GM13976 (cell line): ENCODE measurements around the gene RUNX3.
A peak's percentile ranks its signal among the peaks of the same experiment; 100 is the strongest.

Experiments used
- DNase-seq: peaks from one replicate; pipeline ENCODE4 v3.0.0; 2012; ENCODE audit warnings: low spot score
- in situ Hi-C: fragments of 300-500 bp; cut with MboI; formaldehyde crosslinking; loops from one replicate; pipeline ENCODE4 v1.12.0; 2022; ENCODE audit warnings: low sequenced_read_pairs, mixed read lengths, inconsistent platforms; ENCODE audit not compliant: unreplicated experiment
- TF ChIP-seq, protein P1 (sequence below): IDR thresholded peaks from 2 replicates; pipeline ENCODE4 v1.5.1; 2012; ENCODE audit warnings: borderline replicate concordance, mild to moderate bottlenecking; ENCODE audit not compliant: insufficient read depth; ENCODE audit errors: extremely low read depth, missing control alignments, control extremely low read depth

The RUNX3 gene

DNA sequence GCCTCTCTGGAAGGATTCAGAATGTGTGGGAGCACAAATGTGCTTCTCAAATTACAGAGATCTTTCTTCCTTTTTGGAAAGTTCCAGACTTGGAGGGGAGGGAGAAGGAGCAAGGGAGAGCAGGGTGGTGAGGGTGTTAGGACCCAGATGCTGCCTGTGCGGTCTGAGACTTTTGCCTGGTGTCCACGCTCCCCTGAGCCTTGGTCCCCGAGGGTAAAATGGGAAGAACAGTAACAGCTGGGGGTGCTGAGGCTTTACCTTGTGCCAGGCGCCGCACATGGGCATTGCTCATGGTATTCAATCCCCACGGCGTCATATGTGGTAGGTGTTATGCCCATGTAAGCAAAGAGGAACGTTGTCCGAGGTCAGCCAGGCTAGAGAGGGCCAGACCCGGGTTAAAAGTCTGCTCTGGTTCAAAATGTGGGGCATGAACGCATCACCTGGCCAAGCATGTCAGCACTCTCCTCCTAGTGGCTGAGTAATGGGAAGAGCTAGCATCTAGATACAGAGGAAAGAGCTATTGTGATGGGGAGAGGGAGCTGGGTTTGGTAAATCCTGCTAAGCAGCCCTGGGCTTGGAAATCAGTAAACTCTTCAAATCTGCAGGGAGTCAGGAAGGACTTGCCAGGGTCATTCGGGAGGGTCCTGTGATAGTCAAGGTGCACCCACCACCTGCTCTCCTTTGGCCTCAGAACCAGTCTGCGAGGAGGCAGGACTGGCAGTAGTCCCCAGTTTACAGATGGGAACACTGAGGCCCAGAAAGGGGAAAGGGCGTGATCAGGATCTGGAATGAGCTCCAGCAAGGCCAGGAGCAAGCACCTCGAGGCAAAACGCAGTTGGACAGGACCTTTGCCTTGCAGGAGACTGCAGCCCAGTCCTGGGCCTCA lies 4.5 kb upstream of the RUNX3 start:
- DNase-seq: no peak
- in situ Hi-C loops: loop anchor here (10.0 kb wide), 1 partner anchor 100 kb away; no protein-coding TSS in a partner anchor
- TF ChIP-seq, protein P1, sequence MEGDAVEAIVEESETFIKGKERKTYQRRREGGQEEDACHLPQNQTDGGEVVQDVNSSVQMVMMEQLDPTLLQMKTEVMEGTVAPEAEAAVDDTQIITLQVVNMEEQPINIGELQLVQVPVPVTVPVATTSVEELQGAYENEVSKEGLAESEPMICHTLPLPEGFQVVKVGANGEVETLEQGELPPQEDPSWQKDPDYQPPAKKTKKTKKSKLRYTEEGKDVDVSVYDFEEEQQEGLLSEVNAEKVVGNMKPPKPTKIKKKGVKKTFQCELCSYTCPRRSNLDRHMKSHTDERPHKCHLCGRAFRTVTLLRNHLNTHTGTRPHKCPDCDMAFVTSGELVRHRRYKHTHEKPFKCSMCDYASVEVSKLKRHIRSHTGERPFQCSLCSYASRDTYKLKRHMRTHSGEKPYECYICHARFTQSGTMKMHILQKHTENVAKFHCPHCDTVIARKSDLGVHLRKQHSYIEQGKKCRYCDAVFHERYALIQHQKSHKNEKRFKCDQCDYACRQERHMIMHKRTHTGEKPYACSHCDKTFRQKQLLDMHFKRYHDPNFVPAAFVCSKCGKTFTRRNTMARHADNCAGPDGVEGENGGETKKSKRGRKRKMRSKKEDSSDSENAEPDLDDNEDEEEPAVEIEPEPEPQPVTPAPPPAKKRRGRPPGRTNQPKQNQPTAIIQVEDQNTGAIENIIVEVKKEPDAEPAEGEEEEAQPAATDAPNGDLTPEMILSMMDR: no peak

DNA sequence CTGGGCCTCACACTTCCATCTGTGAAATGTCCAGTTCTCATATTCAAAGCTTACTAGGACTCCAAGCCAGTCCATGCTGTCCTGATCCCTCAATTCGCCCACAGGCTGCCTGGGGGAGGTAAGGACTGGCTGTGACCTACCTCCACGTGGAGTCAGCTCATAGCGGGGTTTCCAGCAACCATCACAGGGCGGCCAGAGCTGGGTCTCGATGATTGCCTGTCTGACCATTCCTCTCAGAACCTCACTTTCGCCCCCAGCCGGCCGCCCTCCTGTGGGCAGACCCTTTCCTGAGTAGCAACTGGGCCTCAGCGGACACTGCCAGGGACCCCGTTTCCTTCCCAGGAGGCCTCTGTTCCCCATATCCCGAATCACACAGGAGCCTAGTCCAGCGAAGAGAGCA lies 3.4 kb upstream of the RUNX3 start:
- TF ChIP-seq, protein P1: no peak
- in situ Hi-C loops: loop anchor here (10.0 kb wide), 1 partner anchor 101 kb away; no protein-coding TSS in a partner anchor
- DNase-seq: no peak

DNA sequence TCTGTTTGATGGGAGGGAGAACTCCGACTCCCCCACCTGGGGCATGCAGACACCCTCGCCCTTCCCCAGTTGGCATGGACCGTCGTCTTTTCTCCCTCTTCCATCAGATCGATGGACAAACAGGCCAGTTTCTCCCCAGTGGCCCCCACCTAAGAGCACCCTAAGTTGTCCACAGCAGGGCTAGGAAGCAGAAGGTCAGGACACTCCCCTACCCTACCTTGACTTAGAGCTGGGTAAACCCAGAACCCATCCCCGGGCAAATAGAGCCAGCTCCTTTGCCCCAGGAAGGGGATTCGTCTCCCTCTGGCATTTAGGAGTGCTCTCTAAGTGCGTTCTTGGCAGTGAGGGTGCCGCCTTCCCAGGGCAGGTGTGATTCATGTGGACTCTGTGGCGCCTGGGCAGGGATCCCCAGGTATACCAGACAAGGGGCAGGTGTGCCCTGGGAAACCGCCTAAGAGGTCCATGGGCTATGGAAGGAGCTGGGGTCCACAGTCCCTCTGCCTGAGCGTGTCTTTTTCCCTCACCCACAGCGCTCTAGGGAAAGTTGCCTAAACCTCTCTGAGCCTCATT lies 2.7 kb upstream of the RUNX3 start:
- TF ChIP-seq, protein P1: no peak
- no peak for DNase-seq
- in situ Hi-C loops: loop anchor here (10.0 kb wide), 1 partner anchor 102 kb away; no protein-coding TSS in a partner anchor

DNA sequence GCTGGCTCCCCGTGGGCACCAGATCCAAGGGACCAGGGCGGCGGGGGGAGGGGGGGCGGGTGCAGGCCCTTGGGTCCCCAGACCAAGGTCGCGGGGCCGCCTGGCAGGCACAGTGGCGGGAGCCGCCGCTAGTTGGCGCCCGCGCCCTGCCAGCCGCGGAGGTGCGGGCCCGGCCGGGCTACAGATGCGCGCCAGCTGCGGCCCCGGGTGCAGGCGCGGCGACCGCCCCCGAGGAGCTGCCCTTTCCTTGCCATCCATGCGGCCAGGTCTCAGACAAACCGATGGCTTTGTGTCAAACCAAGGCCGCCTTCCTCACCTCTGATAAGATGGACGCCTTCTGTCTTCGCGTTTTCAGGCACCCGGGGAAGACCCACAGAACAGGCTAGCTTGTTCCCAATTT lies 2.2 kb upstream of the RUNX3 start:
- in situ Hi-C loops: loop anchor here (10.0 kb wide), 1 partner anchor 103 kb away; no protein-coding TSS in a partner anchor
- TF ChIP-seq, protein P1: peak; percentile 80
- peak; percentile 85 for DNase-seq

DNA sequence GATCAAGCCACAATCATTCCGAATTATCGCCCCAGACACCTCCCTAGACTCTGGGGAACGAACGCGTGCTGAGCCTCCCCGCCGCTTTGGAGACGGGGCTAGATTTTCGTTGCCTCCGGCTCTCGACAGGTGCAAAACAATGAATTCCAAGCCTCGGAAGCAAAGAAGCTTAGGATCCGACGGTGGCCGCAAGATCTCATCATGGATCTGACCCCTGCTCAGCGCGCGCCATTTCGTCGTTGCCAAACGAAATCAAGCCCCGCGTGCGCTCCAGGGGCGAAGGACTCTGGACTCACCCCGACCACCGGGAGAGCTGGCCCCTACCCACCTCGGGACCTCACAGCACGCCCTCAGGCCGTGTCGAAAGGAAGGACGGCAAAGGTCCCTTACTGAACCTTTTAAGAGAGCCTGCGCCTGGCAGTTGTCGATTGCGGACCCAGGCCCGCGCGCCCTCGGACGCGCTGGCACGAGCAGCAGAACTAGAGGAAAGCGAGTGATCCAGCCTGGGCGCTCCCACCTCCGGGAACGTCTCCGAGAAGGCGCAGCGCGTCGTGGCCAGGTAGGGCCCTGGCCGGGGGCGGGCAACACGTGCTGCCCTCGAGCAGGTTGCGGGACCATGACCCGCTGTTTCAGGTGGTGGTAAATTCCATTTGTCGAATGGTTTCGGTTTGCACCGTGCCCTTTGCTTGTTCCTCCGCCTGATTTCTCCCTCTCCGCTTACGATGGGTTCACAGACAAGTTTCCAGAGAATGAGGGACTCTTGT lies 1.6 kb upstream of the RUNX3 start:
- TF ChIP-seq, protein P1: no peak
- in situ Hi-C loops: loop anchor here (10.0 kb wide), 1 partner anchor 103 kb away; no protein-coding TSS in a partner anchor
- no peak for DNase-seq

DNA sequence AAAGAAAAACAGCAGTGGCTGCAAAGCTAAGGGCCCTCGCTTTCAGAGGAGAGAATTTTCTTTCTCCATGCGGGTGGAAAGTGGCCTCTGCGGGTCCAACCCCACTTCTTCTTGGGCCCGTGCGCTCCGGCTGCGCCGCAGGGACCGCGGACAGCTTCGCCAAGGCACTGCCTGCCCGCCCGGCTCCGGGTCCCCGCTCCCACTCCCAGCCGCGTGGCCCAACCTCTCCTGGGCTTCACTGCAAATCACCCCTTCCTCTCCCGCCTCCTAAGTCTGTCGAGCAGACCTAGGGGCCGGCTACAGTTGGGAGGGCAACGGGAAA lies 1.0 kb upstream of the RUNX3 start:
- in situ Hi-C loops: loop anchor here (10.0 kb wide), 1 partner anchor 104 kb away; no protein-coding TSS in a partner anchor
- TF ChIP-seq, protein P1: no peak

More for the DNA sequence above, 1.0 kb upstream of the RUNX3 start:
- DNase-seq: no peak
